HepG2 (cell line): ENCODE results near the gene ZNF621. TPM values are rescaled to one million over a fixed set of nuclear protein-coding genes. Genes with fewer than 3 reads are reported as not detected.

Experiments
- ATAC-seq: fragments of 200-7000 bp; cut with Tn5 transposase; 3 replicates; pipeline ENCODE4 v1.9.1; 2020; ENCODE audit warnings: mild to moderate bottlenecking, moderate library complexity
- BruUV-seq: library from RNA; stranded (reverse); fragments of 400-500 nt; replicated peaks from 2 replicates; lab custom pipeline; 2021; lab: Mats Ljungman, UMichigan
- CTCF ChIA-PET: fragments of 300-600 bp; formaldehyde crosslinking; extraction: SDS; loops from one replicate; lab custom pipeline; 2021; ENCODE audit warnings: low total read pairs, inconsistent platforms, low intra/inter-chr PET ratio; lab: Yijun Ruan, JAX
- POLR2A ChIA-PET: fragments of 350-600 bp; sonication (Branson Sonifier 250); formaldehyde crosslinking; loops from one replicate; lab custom pipeline; 2020; ENCODE audit warnings: antibody characterized with exemption, inconsistent platforms; lab: Yijun Ruan, JAX
- DNase-seq: peaks from one replicate; pipeline ENCODE4 v3.0.0-alpha.2; 2015; ENCODE audit warnings: low spot score
- FAIRE-seq: peaks from 3 replicates; lab custom pipeline; 2011; peaks lifted over from hg19 to GRCh38; lab: Jason Lieb, UNC
- H2AFZ ChIP-seq: one replicate; pipeline ENCODE4 v1.6.1; 2011; ENCODE audit warnings: low read length, inconsistent platforms
- H3K27ac ChIP-seq: fragments of 300-600 bp; 3 replicates; pipeline ENCODE4 v1.8.0; 2011; ENCODE audit warnings: mixed run types, mild to moderate bottlenecking, mixed read lengths, low read length, inconsistent platforms; ENCODE audit not compliant: insufficient read depth; ENCODE audit errors: extremely low read length
- H3K27me3 ChIP-seq, 2 experiments: fragments of 200-600 bp in 1 of 2; 2 replicates in 1 of 2; 3 replicates in 1 of 2; pipeline versions ENCODE4 v1.6.0 to v1.8.0; 2011; ENCODE audit warnings: low read length in 2 of 2, mild to moderate bottlenecking in 2 of 2, moderate library complexity in 2 of 2, inconsistent platforms in 1 of 2; ENCODE audit not compliant: insufficient read depth in 2 of 2, control insufficient read depth in 1 of 2
- H3K36me3 ChIP-seq, 2 experiments: fragments of 200-600 bp in 1 of 2; replicated peaks in 1 of 2; 2 replicates in 1 of 2; 3 replicates in 1 of 2; pipeline versions ENCODE4 v1.5.1 to v1.8.0; 2011; ENCODE audit warnings: low read length in 2 of 2, inconsistent platforms in 1 of 2; ENCODE audit not compliant: insufficient read depth in 2 of 2, control insufficient read depth in 1 of 2
- H3K4me1 ChIP-seq: 2 replicates; pipeline ENCODE4 v1.5.1; 2012; ENCODE audit warnings: low read length, inconsistent platforms; ENCODE audit not compliant: insufficient read depth
- H3K4me2 ChIP-seq: 2 replicates; pipeline ENCODE4 v1.6.0; 2011; ENCODE audit warnings: low read depth, low read length, inconsistent platforms
- H3K4me3 ChIP-seq, 3 experiments: fragments of 200-600 bp in 1 of 3; sonication (generic), shearing (Covaris generic) in 1 of 3; replicated peaks in 1 of 3; 2 replicates each; pipeline ENCODE4 v1.5.1; 2011 to 2016; ENCODE audit warnings: low read length in 3 of 3, inconsistent platforms in 2 of 3, low read depth in 2 of 3, mild to moderate bottlenecking in 2 of 3, control low read depth in 1 of 3, mixed read lengths in 1 of 3; ENCODE audit not compliant: insufficient read depth in 1 of 3
- H3K79me2 ChIP-seq: one replicate; pipeline ENCODE4 v1.6.1; 2011; ENCODE audit warnings: low read length, inconsistent platforms; ENCODE audit not compliant: insufficient read depth
- H3K9ac ChIP-seq: 2 replicates; pipeline ENCODE4 v1.6.0; 2011; ENCODE audit warnings: mild to moderate bottlenecking, low read depth, low read length, inconsistent platforms; ENCODE audit not compliant: insufficient read depth
- H3K9me3 ChIP-seq: 2 replicates; pipeline ENCODE4 v1.5.1; 2012; ENCODE audit warnings: mild to moderate bottlenecking, low read length
- H4K20me1 ChIP-seq: 2 replicates; pipeline ENCODE4 v1.6.0; 2011; ENCODE audit warnings: inconsistent platforms, mild to moderate bottlenecking, low read length, moderate library complexity; ENCODE audit not compliant: insufficient read depth
- ATF5 ChIP-seq: sonication (generic); formaldehyde crosslinking; IDR thresholded peaks from 2 replicates; pipeline ENCODE4 v1.4.0; 2020; ENCODE audit warnings: mild to moderate bottlenecking, low read depth, missing genetic modification reagents
- GATA4 ChIP-seq: sonication (generic); IDR thresholded peaks from 2 replicates; pipeline ENCODE4 v1.6.1; 2016; ENCODE audit warnings: antibody characterized with exemption, low read depth, borderline replicate concordance
- MATR3 ChIP-seq: sonication (generic); formaldehyde crosslinking; IDR thresholded peaks from 2 replicates; pipeline ENCODE4 v1.4.0; 2020; ENCODE audit warnings: missing genetic modification reagents
- MNT ChIP-seq: fragments of 450-650 bp; IDR thresholded peaks from 2 replicates; pipeline ENCODE4 v1.6.1; 2016
- NBN ChIP-seq: fragments of 450-650 bp; conservative IDR thresholded peaks from 2 replicates; pipeline ENCODE4 v1.6.1; 2017
- PLRG1 ChIP-seq: fragments of 450-650 bp; conservative IDR thresholded peaks from 2 replicates; pipeline ENCODE4 v1.6.1; 2016
- POLR2AphosphoS2 ChIP-seq: IDR thresholded peaks from 2 replicates; pipeline ENCODE4 v1.6.1; 2011; ENCODE audit warnings: low read depth, low read length, improper control_type of control experiment
- ZBTB10 ChIP-seq: sonication (generic); formaldehyde crosslinking; IDR thresholded peaks from 2 replicates; pipeline ENCODE4 v1.4.0; 2020; ENCODE audit warnings: missing genetic modification reagents, borderline replicate concordance
- ZNF253 ChIP-seq: sonication (generic); formaldehyde crosslinking; IDR thresholded peaks from 2 replicates; pipeline ENCODE4 v1.8.0; 2022; ENCODE audit warnings: mild to moderate bottlenecking, missing genetic modification reagents, borderline replicate concordance
- ZNF274 ChIP-seq: sonication (generic); formaldehyde crosslinking; IDR thresholded peaks from 2 replicates; pipeline ENCODE4 v1.5.1; 2020; ENCODE audit warnings: mild to moderate bottlenecking, missing genetic modification reagents
- ZNF552 ChIP-seq: sonication (generic); formaldehyde crosslinking; IDR thresholded peaks from 2 replicates; pipeline ENCODE4 v1.9.0; 2022; ENCODE audit warnings: missing genetic modification reagents, mild to moderate bottlenecking, borderline replicate concordance
- ZNF770 ChIP-seq: sonication (generic); formaldehyde crosslinking; IDR thresholded peaks from 2 replicates; pipeline ENCODE4 v1.5.0; 2020; ENCODE audit warnings: mild to moderate bottlenecking, missing genetic modification reagents
- WGBS: methylation state at CpG from one replicate; pipeline ENCODE4 v1.1.6; 2017; ENCODE audit warnings: low lambda C conversion rate; 5-methylcytosine and 5-hydroxymethylcytosine counted together
- in situ Hi-C: cut with HindIII; loops from 2 replicates; pipeline ENCODE4 v1.10.0; 2017; ENCODE audit warnings: low pct_unique_long_range_greater_than_20kb; ENCODE audit not compliant: extremely low pct_ligation_motif_present
- intact Hi-C: fragments of 100-400 bp; cut with micrococcal nuclease; formaldehyde crosslinking; loops from one replicate; pipeline ENCODE4 v1.10.0; 2022; ENCODE audit not compliant: unreplicated experiment
- polyA plus RNA-seq, 8 experiments: library from polyadenylated mRNA; depleted of rRNA in 3 of 8; stranded (reverse) in 7 of 8; unstranded in 1 of 8; fragments of >200 nt; fragmentation: Illumina TruSeq in 4 of 8; extraction: Trizol in 4 of 8; gene quantifications; 2 replicates each; pipeline versions ENCODE4 v1.2.1 to v1.2.3, GENCODE V29; 2011 to 2016; ENCODE audit warnings: low read depth in 4 of 8, missing spikeins in 1 of 8, mixed read lengths in 1 of 8; ENCODE audit not compliant: insufficient read depth in 1 of 8
- total RNA-seq, 5 experiments: library from RNA; depleted of rRNA; stranded (reverse); fragments of >200 nt; fragmentation: Illumina TruSeq; extraction: Trizol; gene quantifications; 2 replicates each; pipeline ENCODE4 v1.2.3, GENCODE V29; 2016; ENCODE audit warnings: low read depth in 1 of 5

Gene ZNF621
- total and polyA plus RNA-seq, 2 of the 13 experiments (the other 11 are each of a cell fraction or from before 2014, with no cell fraction given) = 13.2 to 14.9 TPM

- no peaks in the 10 kb centered on the region for H3K36me3 ChIP-seq
- H3K4me2 ChIP-seq = no peak overlapping the region
- intact Hi-C loops (no loop called here), in situ Hi-C loops (loop anchor here (25.0 kb wide), 1 partner anchor 638 kb away; no protein-coding TSS in a partner anchor)
- H3K4me3 ChIP-seq = no peak overlapping the region
- ChIA-PET CTCF (no interaction called here), POLR2A (no interaction called here)
- H2AFZ ChIP-seq = no peak overlapping the region
- no peak overlapping the region for H3K9ac ChIP-seq
- FAIRE-seq (no peak), DNase-seq (no peak), ATAC-seq (no peak)
- H4K20me1 ChIP-seq = no peaks in the 10 kb centered on the region
- H3K27me3 ChIP-seq = no peaks in the 10 kb centered on the region; a peak in 1 of 5 replicates
- H3K79me2 ChIP-seq = no peaks in the 10 kb centered on the region
- no peak for TF ChIP-seq GATA4
- H3K9me3 ChIP-seq = no peaks in the 10 kb centered on the region
- WGBS = 58% methylated on average over 5 of the region's 5 CpGs
- BruUV-seq = no TSS peak
- no peaks in the 10 kb centered on the region for H3K4me1 ChIP-seq
- H3K27ac ChIP-seq = no peak overlapping the region
These were observed 49.9 kb downstream of the ZNF621 start for GRCh38 chr3:40574661-40575060.

GRCh38 chr3:40576396-40576795 is 51.6 kb downstream of the ZNF621 start:
- Histone ChIP-seq H3K4me2 (no peak overlapping the region), H3K27ac (no peak overlapping the region), H3K79me2 (no peaks in the 10 kb centered on the region), H3K27me3 (no peaks in the 10 kb centered on the region; a peak in 1 of 5 replicates), H3K4me1 (no peaks in the 10 kb centered on the region), H2AFZ (no peak overlapping the region), H3K4me3 (no peak overlapping the region), H3K9me3 (no peaks in the 10 kb centered on the region), H4K20me1 (no peaks in the 10 kb centered on the region), H3K9ac (no peak overlapping the region), H3K36me3 (no peaks in the 10 kb centered on the region)
- FAIRE-seq = no peak
- POLR2A ChIA-PET = no interaction called here
- 39% methylated on average over 4 of the region's 4 CpGs for WGBS
- intact Hi-C loops (no loop called here), in situ Hi-C loops (loop anchor here (25.0 kb wide), 1 partner anchor 636 kb away; no protein-coding TSS in a partner anchor)
- BruUV-seq = no TSS peak
- no peak for DNase-seq
- CTCF ChIA-PET = no interaction called here
- ATAC-seq = no peak
- TF ChIP-seq ZNF274 (CRISPR knock-in tag) (no peak), POLR2AphosphoS2 (no peak), PLRG1 (no peak), MATR3 (CRISPR knock-in tag) (no peak), ZBTB10 (CRISPR knock-in tag) (no peak), MNT (no peak), ZNF253 (CRISPR knock-in tag) (no peak), ZNF770 (no peak), ATF5 (CRISPR knock-in tag) (no peak), ZNF552 (no peak), NBN (no peak)
